ENCODE data around the gene XIST.
"Not testable (repeated sequence)": the region's sequence is repeated elsewhere in the genome, so short reads cannot be mapped to it uniquely, and the experiment has no call there.

The XIST gene

GRCh38 chrX:73838123-73838522 is 14.4 kb downstream of the XIST start:
- no peak for DNase-seq

- DNase-seq = no peak
Observed at GRCh38 chrX:73836956-73837477, 15.5 kb downstream of the XIST start.

- no peak for DNase-seq
Observed at GRCh38 chrX:73834219-73834618, 18.3 kb downstream of the XIST start.

GRCh38 chrX:73832319-73832718 is 20.2 kb downstream of the XIST start:
- no peak for DNase-seq

GRCh38 chrX:73831500-73831899 is 21.0 kb downstream of the XIST start:
- DNase-seq = no peak

GRCh38 chrX:73830489-73831414 is 21.8 kb downstream of the XIST start:
- DNase-seq = no peak

GRCh38 chrX:73829890-73830466 is 22.5 kb downstream of the XIST start:
- DNase-seq = no peak

GRCh38 chrX:73828080-73828720 is 24.3 kb downstream of the XIST start:
- no peak for DNase-seq

- DNase-seq = no peak
Observed at GRCh38 chrX:73827406-73827805, 25.1 kb downstream of the XIST start.

GRCh38 chrX:73826996-73827395 is 25.5 kb downstream of the XIST start:
- no peak for DNase-seq

GRCh38 chrX:73825569-73825968 is 26.9 kb downstream of the XIST start:
- no peak for DNase-seq

- DNase-seq = no peak
Observed at GRCh38 chrX:73823473-73824004, 29.0 kb downstream of the XIST start.

GRCh38 chrX:73822775-73823174 is 29.7 kb downstream of the XIST start:
- no peak for DNase-seq

GRCh38 chrX:73821921-73822559 is 30.5 kb downstream of the XIST start:
- no peak for DNase-seq

GRCh38 chrX:73819864-73820558 is 32.5 kb downstream of the XIST start:
- DNase-seq = not testable (repeated sequence)

GRCh38 chrX:73818200-73819116 is 34.1 kb downstream of the XIST start:
- DNase-seq = no peak

GRCh38 chrX:73817393-73818199 is 34.9 kb downstream of the XIST start:
- DNase-seq = no peak

GRCh38 chrX:73812256-73812655 is 40.3 kb downstream of the XIST start:
- DNase-seq = no peak

GRCh38 chrX:73804109-73804508 is 48.4 kb downstream of the XIST start:
- not testable (repeated sequence) for DNase-seq

- no peak for DNase-seq
Observed at GRCh38 chrX:73799888-73800287, 52.6 kb downstream of the XIST start.

Data from activated gamma-delta T cell treated with Interleukin-2 at 50 U/mL for 16 hours (primary cell).